Fibroblast of lung (primary cell): ENCODE data around the gene UBE2D2. TPM values are rescaled to one million over a fixed set of nuclear protein-coding genes. Genes with fewer than 3 reads are reported as not detected.
A peak's percentile ranks its signal among the peaks of the same experiment; 100 is the strongest.

Experiments
- DNase-seq, 2 donors: peaks; one replicate each; pipeline versions ENCODE4 v3.0.0 to v3.0.0-alpha.2; 2010; ENCODE audit warnings: low read depth in 2 of 2
- H2AFZ ChIP-seq: 2 replicates; pipeline ENCODE4 v1.5.1; 2012; ENCODE audit warnings: low read length, control low read depth, inconsistent platforms
- H3K27ac ChIP-seq: 2 replicates; pipeline ENCODE4 v1.5.1; 2011; ENCODE audit warnings: low read length, control low read depth; ENCODE audit not compliant: insufficient read depth
- H3K27me3 ChIP-seq: 2 replicates; pipeline ENCODE4 v1.5.1; 2011; ENCODE audit warnings: mild to moderate bottlenecking, low read length; ENCODE audit not compliant: control insufficient read depth, insufficient read depth
- H3K36me3 ChIP-seq: 2 replicates; pipeline ENCODE4 v1.5.1; 2011; ENCODE audit warnings: low read length; ENCODE audit not compliant: control insufficient read depth, insufficient read depth
- H3K4me1 ChIP-seq: 2 replicates; pipeline ENCODE4 v1.5.1; 2011; ENCODE audit warnings: low read length; ENCODE audit not compliant: control insufficient read depth, insufficient read depth; ENCODE audit errors: extremely low read depth
- H3K4me2 ChIP-seq: 2 replicates; pipeline ENCODE4 v1.5.1; 2011; ENCODE audit warnings: low read length, control low read depth; ENCODE audit not compliant: insufficient read depth; ENCODE audit errors: extremely low read depth
- H3K4me3 ChIP-seq, 4 experiments: fragments of 200-600 bp in 1 of 4; sonication (generic) in 1 of 4; replicated peaks in 1 of 4; 2 replicates each; pipeline ENCODE4 v1.5.1; 2011 to 2016; ENCODE audit warnings: low read length in 4 of 4, low read depth in 3 of 4, mild to moderate bottlenecking in 3 of 4, control low read depth in 2 of 4, inconsistent platforms in 1 of 4, mixed read lengths in 1 of 4; ENCODE audit not compliant: insufficient read depth in 1 of 4; ENCODE audit errors: control extremely low read depth in 1 of 4
- H3K79me2 ChIP-seq: 2 replicates; pipeline ENCODE4 v1.5.1; 2012; ENCODE audit warnings: mild to moderate bottlenecking, low read length, inconsistent platforms; ENCODE audit not compliant: control insufficient read depth, insufficient read depth
- H3K9ac ChIP-seq: 2 replicates; pipeline ENCODE4 v1.5.1; 2011; ENCODE audit warnings: mild to moderate bottlenecking, low read length, control low read depth; ENCODE audit not compliant: insufficient read depth
- H3K9me3 ChIP-seq: 2 replicates; pipeline ENCODE4 v1.5.1; 2012; ENCODE audit warnings: low read depth, low read length; ENCODE audit not compliant: control insufficient read depth, insufficient read depth
- H4K20me1 ChIP-seq: 2 replicates; pipeline ENCODE4 v1.5.1; 2011; ENCODE audit warnings: low read length; ENCODE audit not compliant: control insufficient read depth, insufficient read depth; ENCODE audit errors: extremely low read depth
- EZH2 ChIP-seq: IDR thresholded peaks from 2 replicates; pipeline ENCODE4 v1.5.1; 2012; ENCODE audit warnings: low read length, control low read depth, mild to moderate bottlenecking; ENCODE audit errors: missing control alignments
- polyA plus RNA-seq, 2 donors: library from polyadenylated mRNA; depleted of rRNA in 1 of 2; stranded (reverse) in 1 of 2; unstranded in 1 of 2; fragments of >200 nt; gene quantifications; 2 replicates each; pipeline ENCODE4 v1.2.1, GENCODE V29; 2011 to 2012; ENCODE audit warnings: missing spikeins in 1 of 2
- total RNA-seq: library from RNA; depleted of rRNA; stranded (reverse); fragments of >200 nt; gene quantifications from 2 replicates; pipeline ENCODE4 v1.2.1, GENCODE V29; 2014
- TF ChIP-seq, protein P1 (sequence below), 2 donors: IDR thresholded peaks in 1 of 2; conservative IDR thresholded peaks in 1 of 2; 1 replicate in 1 of 2; 2 replicates in 1 of 2; pipeline ENCODE4 v1.5.1; 2011 to 2012; ENCODE audit warnings: low read length in 2 of 2, control low read depth in 1 of 2, inconsistent platforms in 1 of 2, low read depth in 1 of 2, mild to moderate bottlenecking in 1 of 2

The UBE2D2 gene
- total and polyA plus RNA-seq, 2 donors (not counting 1 experiment from before 2014, with no cell fraction given), result 56.5 to 62.9 TPM

DNA sequence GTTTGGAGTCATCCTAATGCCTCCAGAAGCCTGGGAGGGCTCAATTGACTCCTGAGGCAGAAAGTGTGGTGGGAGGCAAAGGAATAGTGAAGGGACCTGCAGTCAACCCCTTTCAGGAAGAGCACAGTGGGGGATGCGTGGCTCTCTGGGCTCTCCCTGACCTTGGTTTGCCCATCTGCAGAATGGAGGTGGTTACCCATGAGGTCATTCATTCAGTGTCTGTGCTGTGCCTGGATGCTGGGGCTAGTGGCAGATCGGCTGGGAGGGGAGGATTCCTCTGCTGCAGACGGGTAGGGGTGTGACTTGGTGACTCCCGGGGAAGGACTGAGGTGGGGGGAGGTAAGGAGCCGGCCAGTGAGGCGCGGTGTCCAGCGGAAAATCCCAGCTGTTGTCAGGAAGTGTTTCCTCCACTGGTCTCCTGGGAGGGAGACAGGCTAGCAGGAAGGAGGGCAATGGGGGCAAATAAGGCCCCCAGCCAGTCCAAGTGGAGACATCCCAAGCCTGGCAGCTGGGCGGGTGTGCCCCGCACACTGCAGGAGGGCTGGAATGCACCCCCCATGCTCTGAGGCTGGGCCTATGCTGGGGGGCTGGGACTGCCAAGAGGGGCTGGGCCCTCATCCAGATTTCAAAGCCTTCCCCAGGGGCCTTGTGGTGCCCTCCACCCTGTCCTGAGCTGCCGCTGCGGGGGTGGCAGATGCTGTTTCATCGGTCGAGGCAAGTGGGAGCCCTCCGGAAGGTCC, 98.0 kb downstream of the UBE2D2 start:
- TF ChIP-seq, protein P1, sequence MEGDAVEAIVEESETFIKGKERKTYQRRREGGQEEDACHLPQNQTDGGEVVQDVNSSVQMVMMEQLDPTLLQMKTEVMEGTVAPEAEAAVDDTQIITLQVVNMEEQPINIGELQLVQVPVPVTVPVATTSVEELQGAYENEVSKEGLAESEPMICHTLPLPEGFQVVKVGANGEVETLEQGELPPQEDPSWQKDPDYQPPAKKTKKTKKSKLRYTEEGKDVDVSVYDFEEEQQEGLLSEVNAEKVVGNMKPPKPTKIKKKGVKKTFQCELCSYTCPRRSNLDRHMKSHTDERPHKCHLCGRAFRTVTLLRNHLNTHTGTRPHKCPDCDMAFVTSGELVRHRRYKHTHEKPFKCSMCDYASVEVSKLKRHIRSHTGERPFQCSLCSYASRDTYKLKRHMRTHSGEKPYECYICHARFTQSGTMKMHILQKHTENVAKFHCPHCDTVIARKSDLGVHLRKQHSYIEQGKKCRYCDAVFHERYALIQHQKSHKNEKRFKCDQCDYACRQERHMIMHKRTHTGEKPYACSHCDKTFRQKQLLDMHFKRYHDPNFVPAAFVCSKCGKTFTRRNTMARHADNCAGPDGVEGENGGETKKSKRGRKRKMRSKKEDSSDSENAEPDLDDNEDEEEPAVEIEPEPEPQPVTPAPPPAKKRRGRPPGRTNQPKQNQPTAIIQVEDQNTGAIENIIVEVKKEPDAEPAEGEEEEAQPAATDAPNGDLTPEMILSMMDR (conservative IDR thresholded peaks at IDR 0.05 in 1 of 2, IDR thresholded peaks at IDR 0.05 in 1 of 2; ENCODE audit: low read depth in 1 of 2, low read length in 2 of 2), result no peak
- no peak for TF ChIP-seq EZH2
- no peaks in the 10 kb centered on the region for H3K36me3 ChIP-seq
- peak overlapping the region; percentile 41 for H3K9ac ChIP-seq
- DNase-seq, result peak; percentile 60 to 84
- H3K4me2 ChIP-seq, result peak overlapping the region; percentile 81
- H3K4me3 ChIP-seq, result peak overlapping the region in 3 of 4 experiments; percentile 22 to 42 (median 27)
- peaks cover 44% of the 10 kb centered on the region for H3K4me1 ChIP-seq
- H3K27me3 ChIP-seq, result no peaks in the 10 kb centered on the region
- H4K20me1 ChIP-seq, result no peaks in the 10 kb centered on the region
- H2AFZ ChIP-seq, result no peak overlapping the region
- peaks cover 24% of the 10 kb centered on the region for H3K79me2 ChIP-seq
- H3K9me3 ChIP-seq, result no peaks in the 10 kb centered on the region
- peak overlapping the region; percentile 82 for H3K27ac ChIP-seq

DNA sequence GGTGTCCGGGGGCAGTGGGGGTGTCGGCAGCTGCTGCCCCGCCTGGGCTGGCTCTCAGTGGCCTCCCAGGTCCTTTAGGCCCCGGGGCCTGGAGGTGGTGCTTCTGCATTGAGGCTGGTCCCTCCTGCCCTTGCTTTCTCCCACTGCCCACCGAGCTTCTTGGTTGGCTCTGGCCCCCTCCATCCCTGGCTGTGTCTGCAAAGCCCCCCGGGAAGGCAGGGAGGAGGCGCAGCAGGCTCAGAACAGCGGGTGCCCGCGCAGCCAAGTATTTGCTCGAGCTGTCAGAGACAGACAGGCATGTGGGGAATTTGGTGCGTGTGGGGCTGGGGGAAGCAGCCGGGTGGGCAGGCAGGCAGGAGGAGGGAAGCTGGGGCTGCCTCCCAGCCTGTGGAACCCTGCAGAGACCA, 98.6 kb downstream of the UBE2D2 start:
- TF ChIP-seq EZH2, result no peak
- TF ChIP-seq, protein P1 (conservative IDR thresholded peaks at IDR 0.05 in 1 of 2, IDR thresholded peaks at IDR 0.05 in 1 of 2; ENCODE audit: low read depth in 1 of 2, low read length in 2 of 2), result no peak
- H3K9me3 ChIP-seq, result no peaks in the 10 kb centered on the region
- H3K79me2 ChIP-seq, result peaks cover 19% of the 10 kb centered on the region
- peak overlapping the region; percentile 41 for H3K9ac ChIP-seq
- no peaks in the 10 kb centered on the region for H3K36me3 ChIP-seq
- H3K27ac ChIP-seq, result peak overlapping the region; percentile 82
- DNase-seq, result peak in 1 of 2 donors; percentile 64
- H3K4me2 ChIP-seq, result peak overlapping the region; percentile 81
- H3K4me3 ChIP-seq, result peak overlapping the region in 3 of 4 experiments; percentile 27 to 42 (median 34)
- no peaks in the 10 kb centered on the region for H3K27me3 ChIP-seq
- peaks cover 42% of the 10 kb centered on the region for H3K4me1 ChIP-seq
- H2AFZ ChIP-seq, result no peak overlapping the region
- no peaks in the 10 kb centered on the region for H4K20me1 ChIP-seq

DNA sequence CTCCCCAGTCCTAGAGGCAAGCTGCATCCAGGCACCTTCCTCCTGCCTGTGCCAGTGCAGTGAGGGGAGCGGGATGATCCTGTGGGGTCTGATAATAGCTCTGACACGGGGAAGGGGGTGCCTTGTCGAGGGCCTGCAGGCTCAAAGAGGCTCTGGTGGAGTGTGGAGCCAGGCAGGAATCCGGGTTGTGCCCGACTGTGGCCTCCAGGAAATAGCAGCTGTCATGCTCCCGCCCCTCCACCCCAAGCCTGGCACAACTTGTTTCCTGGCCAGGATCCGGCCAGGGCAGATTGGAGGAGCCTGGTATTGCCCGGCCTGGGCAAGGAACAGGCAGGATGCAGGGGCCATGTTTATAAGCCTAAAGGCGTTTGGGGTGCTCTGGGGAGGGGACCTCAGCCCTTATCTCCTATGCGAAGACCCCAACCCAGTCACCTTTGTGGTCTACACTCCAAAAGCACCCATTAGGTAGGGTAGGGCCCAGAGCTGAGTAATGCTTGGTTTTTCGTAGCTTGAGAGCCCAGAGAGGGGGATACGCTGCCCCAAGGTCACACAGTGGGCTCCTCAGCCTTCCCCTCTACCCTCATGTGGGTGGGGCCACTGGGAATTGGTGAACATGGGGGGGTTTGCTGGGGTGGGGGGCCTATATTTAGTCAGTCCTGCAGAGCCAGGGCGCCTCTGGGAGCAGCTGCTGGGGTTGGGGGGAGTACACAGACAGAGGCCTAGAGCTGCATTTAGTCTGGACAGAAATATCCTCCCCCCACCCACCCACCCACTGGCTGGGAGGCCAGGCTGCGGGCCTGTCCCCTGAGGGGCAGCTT, 99.2 kb downstream of the UBE2D2 start:
- H3K27ac ChIP-seq, result peak overlapping the region; percentile 82
- H2AFZ ChIP-seq, result no peak overlapping the region
- H4K20me1 ChIP-seq, result no peaks in the 10 kb centered on the region
- H3K4me3 ChIP-seq, result peak overlapping the region in 3 of 4 experiments; percentile 27 to 42 (median 34)
- peak overlapping the region; percentile 41 for H3K9ac ChIP-seq
- DNase-seq, result no peak
- no peaks in the 10 kb centered on the region for H3K9me3 ChIP-seq
- peaks cover 20% of the 10 kb centered on the region for H3K79me2 ChIP-seq
- peak overlapping the region; percentile 81 for H3K4me2 ChIP-seq
- no peaks in the 10 kb centered on the region for H3K27me3 ChIP-seq
- H3K36me3 ChIP-seq, result no peaks in the 10 kb centered on the region
- H3K4me1 ChIP-seq, result peaks cover 38% of the 10 kb centered on the region
- TF ChIP-seq EZH2, result no peak
- TF ChIP-seq, protein P1 (conservative IDR thresholded peaks at IDR 0.05 in 1 of 2, IDR thresholded peaks at IDR 0.05 in 1 of 2; ENCODE audit: low read depth in 1 of 2, low read length in 2 of 2), result no peak
